Body of pancreas (tissue), 4 donors: Measurements from ENCODE around the gene BCO1.

Experiments
- POLR2A ChIP-seq, 3 donors: fragments of 450-650 bp; IDR thresholded peaks; one replicate each; pipeline ENCODE4 v1.6.1; 2016; ENCODE audit warnings: antibody characterized with exemption in 3 of 3, mild to moderate bottlenecking in 2 of 3
- TF ChIP-seq, protein P1 (sequence below), 7 experiments: fragments of 450-650 bp in 4 of 7; fragments of 200-600 bp in 3 of 7; sonication (generic) in 3 of 7; IDR thresholded peaks; one replicate each; pipeline ENCODE4 v1.5.1; 2016 to 2019; ENCODE audit warnings: antibody characterized with exemption in 7 of 7

DNA sequence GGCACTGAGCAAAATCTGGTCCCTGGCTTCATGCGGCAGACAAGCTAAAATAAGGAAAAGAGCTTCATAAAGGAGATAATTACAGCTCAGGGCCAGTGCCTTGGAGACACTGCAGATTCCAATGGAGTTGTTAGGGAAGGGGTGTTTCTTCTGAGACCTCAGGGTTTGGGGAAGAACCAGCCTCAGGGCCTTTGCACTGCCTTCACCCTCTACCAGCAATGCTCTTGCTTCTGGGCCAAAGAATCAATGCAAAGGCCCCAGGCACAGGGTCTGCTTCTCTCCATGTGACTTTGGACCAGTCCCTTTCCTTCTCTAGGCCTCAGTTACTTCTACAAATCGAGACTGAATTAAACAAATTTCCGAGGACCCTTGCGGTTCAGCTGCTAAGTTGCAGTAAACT is 40.0 kb downstream of the BCO1 start:
- TF ChIP-seq, protein P1, sequence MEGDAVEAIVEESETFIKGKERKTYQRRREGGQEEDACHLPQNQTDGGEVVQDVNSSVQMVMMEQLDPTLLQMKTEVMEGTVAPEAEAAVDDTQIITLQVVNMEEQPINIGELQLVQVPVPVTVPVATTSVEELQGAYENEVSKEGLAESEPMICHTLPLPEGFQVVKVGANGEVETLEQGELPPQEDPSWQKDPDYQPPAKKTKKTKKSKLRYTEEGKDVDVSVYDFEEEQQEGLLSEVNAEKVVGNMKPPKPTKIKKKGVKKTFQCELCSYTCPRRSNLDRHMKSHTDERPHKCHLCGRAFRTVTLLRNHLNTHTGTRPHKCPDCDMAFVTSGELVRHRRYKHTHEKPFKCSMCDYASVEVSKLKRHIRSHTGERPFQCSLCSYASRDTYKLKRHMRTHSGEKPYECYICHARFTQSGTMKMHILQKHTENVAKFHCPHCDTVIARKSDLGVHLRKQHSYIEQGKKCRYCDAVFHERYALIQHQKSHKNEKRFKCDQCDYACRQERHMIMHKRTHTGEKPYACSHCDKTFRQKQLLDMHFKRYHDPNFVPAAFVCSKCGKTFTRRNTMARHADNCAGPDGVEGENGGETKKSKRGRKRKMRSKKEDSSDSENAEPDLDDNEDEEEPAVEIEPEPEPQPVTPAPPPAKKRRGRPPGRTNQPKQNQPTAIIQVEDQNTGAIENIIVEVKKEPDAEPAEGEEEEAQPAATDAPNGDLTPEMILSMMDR (IDR thresholded peaks at IDR 0.05), result no peak
- TF ChIP-seq POLR2A (IDR thresholded peaks at IDR 0.05), result no peak
